Measurements from ENCODE around the gene SYPL2. TPM values are rescaled to one million over a fixed set of nuclear protein-coding genes. Genes with fewer than 3 reads are reported as not detected.
"Not testable (repeated sequence)": the region's sequence is repeated elsewhere in the genome, so short reads cannot be mapped to it uniquely, and the experiment has no call there.

The SYPL2 gene
- total RNA-seq, 2 experiments from 2014 or later: not detected

- Mint-ChIP-seq H3K9me3 (ENCODE audit: insufficient read depth) (no peaks in the 10 kb centered on the region), H3K4me3 (no peak overlapping the region), H3K36me3 (ENCODE audit: low read depth) (no peaks in the 10 kb centered on the region), H3K27ac (no peak overlapping the region), H3K4me1 (ENCODE audit: low read depth) (no peaks in the 10 kb centered on the region), H3K27me3 (ENCODE audit: low read depth) (peaks cover 16% of the 10 kb centered on the region)
- DNase-seq (no peak), ATAC-seq (no peak)
- ChIA-PET CTCF (no interaction called here), POLR2A (no interaction called here)
Observed at GRCh38 chr1:109443476-109443875, 22.9 kb upstream of the SYPL2 start.

DNA sequence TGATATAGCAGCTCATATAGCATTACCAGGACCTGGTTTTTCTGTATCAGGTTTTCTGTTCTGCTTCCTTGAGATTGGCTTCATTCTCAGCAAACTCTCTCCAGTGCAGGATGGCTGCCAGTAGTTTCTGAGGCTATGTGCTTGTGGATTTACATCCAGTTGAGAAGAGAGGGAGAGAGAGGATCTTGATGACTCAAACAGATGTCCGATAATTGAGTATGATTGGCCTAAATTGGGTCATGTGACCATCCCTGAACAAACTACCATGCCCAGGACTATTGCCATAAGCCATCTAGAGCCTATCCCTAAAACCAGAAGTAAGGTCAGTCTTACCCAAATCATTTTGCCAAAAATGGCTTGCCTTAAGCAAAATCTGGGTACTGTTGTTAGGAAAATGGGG lies 22.0 kb upstream of the SYPL2 start:
- Mint-ChIP-seq H3K9me3 (ENCODE audit: insufficient read depth) (no peaks in the 10 kb centered on the region), H3K27ac (no peak overlapping the region), H3K36me3 (ENCODE audit: low read depth) (no peaks in the 10 kb centered on the region), H3K4me1 (ENCODE audit: low read depth) (no peaks in the 10 kb centered on the region), H3K4me3 (no peak overlapping the region), H3K27me3 (ENCODE audit: low read depth) (peaks cover 18% of the 10 kb centered on the region)
- ATAC-seq (no peak), DNase-seq (no peak)
- ChIA-PET CTCF (interaction anchor here (0.9 kb wide), 1 partner anchor 15 kb away, joined by 3 read pairs; no protein-coding TSS in a partner anchor), POLR2A (no interaction called here)

GRCh38 chr1:109445949-109446695 lies 20.2 kb upstream of the SYPL2 start:
- H3K4me1 Mint-ChIP-seq (ENCODE audit: low read depth); POLR2A ChIA-PET; ATAC-seq; CTCF ChIA-PET; DNase-seq; H3K4me3 Mint-ChIP-seq; H3K36me3 Mint-ChIP-seq (ENCODE audit: low read depth); H3K27ac Mint-ChIP-seq; H3K9me3 Mint-ChIP-seq (ENCODE audit: insufficient read depth): not testable (repeated sequence)
- H3K27me3 Mint-ChIP-seq (ENCODE audit: low read depth): peaks cover 28% of the 10 kb centered on the region

- Mint-ChIP-seq H3K4me1 (ENCODE audit: low read depth) (no peaks in the 10 kb centered on the region), H3K27ac (no peak overlapping the region), H3K4me3 (no peak overlapping the region), H3K27me3 (ENCODE audit: low read depth) (peaks cover 29% of the 10 kb centered on the region), H3K9me3 (ENCODE audit: insufficient read depth) (no peaks in the 10 kb centered on the region), H3K36me3 (ENCODE audit: low read depth) (no peaks in the 10 kb centered on the region)
- POLR2A ChIA-PET: no interaction called here
- CTCF ChIA-PET: no interaction called here
- no peak for ATAC-seq
- no peak for DNase-seq
Observed at GRCh38 chr1:109447524-109447923, 18.8 kb upstream of the SYPL2 start.

DNA sequence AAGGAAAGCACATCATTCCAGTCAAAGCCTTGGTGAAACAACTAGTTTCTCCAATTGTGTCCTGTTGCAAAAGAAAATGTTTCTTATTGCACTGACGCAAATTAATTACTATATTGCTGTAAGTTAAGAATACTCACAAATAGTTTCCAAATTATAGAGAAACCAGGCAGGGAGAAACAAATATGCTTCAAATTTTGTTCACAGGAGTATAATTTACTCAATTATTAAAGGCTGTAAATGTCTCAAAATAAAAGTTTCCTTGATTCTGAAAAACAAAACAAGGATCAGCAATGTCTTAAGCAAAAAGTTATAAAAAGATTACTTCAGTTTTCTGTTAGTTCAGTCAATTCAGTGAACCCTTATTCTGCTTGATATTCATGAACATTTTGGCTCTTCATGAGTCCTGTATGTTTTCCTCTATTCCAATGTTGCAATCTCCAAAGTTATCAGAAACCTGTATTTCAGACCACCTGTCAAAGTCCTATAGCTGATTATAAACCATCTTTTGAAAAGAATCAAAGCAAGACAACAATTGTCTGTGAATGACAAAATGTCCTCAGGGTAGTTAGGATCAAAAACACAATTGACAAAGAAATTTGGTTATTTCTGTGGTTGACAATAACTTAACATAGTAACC lies 11.7 kb upstream of the SYPL2 start:
- DNase-seq: no peak
- Mint-ChIP-seq H3K9me3 (ENCODE audit: insufficient read depth) (peaks cover 20% of the 10 kb centered on the region), H3K4me1 (ENCODE audit: low read depth) (no peaks in the 10 kb centered on the region), H3K27me3 (ENCODE audit: low read depth) (peaks cover 34% of the 10 kb centered on the region), H3K4me3 (no peak overlapping the region), H3K27ac (no peak overlapping the region), H3K36me3 (ENCODE audit: low read depth) (peaks cover 2% of the 10 kb centered on the region)
- no peak for ATAC-seq
- ChIA-PET CTCF (no interaction called here), POLR2A (no interaction called here)

GRCh38 chr1:109457819-109458218 lies 8.5 kb upstream of the SYPL2 start:
- Mint-ChIP-seq H3K27ac (no peak overlapping the region), H3K4me3 (no peak overlapping the region), H3K4me1 (ENCODE audit: low read depth) (no peaks in the 10 kb centered on the region), H3K27me3 (ENCODE audit: low read depth) (peaks cover 42% of the 10 kb centered on the region), H3K9me3 (ENCODE audit: insufficient read depth) (peaks cover 20% of the 10 kb centered on the region), H3K36me3 (ENCODE audit: low read depth) (peaks cover 2% of the 10 kb centered on the region)
- ChIA-PET CTCF (interaction anchor here (0.8 kb wide), 1 partner anchor 59 kb away, joined by 3 read pairs; no protein-coding TSS in a partner anchor), POLR2A (no interaction called here)
- ATAC-seq (no peak), DNase-seq (no peak)

DNA sequence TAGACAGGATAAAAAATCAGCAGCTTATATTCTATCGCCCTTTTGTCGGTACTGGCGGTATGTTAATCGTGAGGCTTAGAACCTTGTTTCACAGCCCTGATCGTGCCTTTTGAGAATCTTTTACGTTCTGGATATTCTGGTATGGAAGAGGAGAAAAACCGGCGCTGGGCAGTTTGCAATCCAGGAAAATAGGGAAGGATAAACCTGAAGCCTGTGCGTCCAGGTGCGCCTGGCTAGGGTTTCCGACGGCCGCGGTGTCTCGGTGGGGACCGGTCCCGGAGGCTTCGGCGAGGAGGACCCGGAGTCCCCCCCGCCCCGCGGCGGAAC lies 258 bp upstream of the SYPL2 start:
- Mint-ChIP-seq H3K4me1 (ENCODE audit: low read depth) (peaks cover 5% of the 10 kb centered on the region), H3K27me3 (ENCODE audit: low read depth) (peaks cover 71% of the 10 kb centered on the region), H3K9me3 (ENCODE audit: insufficient read depth) (no peaks in the 10 kb centered on the region), H3K4me3 (peak overlapping the region; percentile 56), H3K27ac (no peak overlapping the region), H3K36me3 (ENCODE audit: low read depth) (no peaks in the 10 kb centered on the region)
- ChIA-PET CTCF (no interaction called here), POLR2A (no interaction called here)
- ATAC-seq (no peak), DNase-seq (no peak)

GRCh38 chr1:109467301-109467777 lies 993 bp downstream of the SYPL2 start:
- ATAC-seq (no peak), DNase-seq (no peak)
- CTCF ChIA-PET: no interaction called here
- H3K27me3 Mint-ChIP-seq (ENCODE audit: low read depth): peaks cover 61% of the 10 kb centered on the region
- H3K36me3 Mint-ChIP-seq (ENCODE audit: low read depth): no peaks in the 10 kb centered on the region
- no peaks in the 10 kb centered on the region for H3K9me3 Mint-ChIP-seq (ENCODE audit: insufficient read depth)
- peaks cover 5% of the 10 kb centered on the region for H3K4me1 Mint-ChIP-seq (ENCODE audit: low read depth)
- peak overlapping the region; percentile 8 for H3K4me3 Mint-ChIP-seq
- POLR2A ChIA-PET: no interaction called here
- H3K27ac Mint-ChIP-seq: no peak overlapping the region

GRCh38 chr1:109468061-109468460 lies 1.7 kb downstream of the SYPL2 start:
- ATAC-seq (no peak), DNase-seq (no peak)
- ChIA-PET POLR2A (no interaction called here), CTCF (no interaction called here)
- H3K9me3 Mint-ChIP-seq (ENCODE audit: insufficient read depth): no peaks in the 10 kb centered on the region
- no peak overlapping the region for H3K27ac Mint-ChIP-seq
- no peak overlapping the region for H3K4me3 Mint-ChIP-seq
- H3K4me1 Mint-ChIP-seq (ENCODE audit: low read depth): peaks cover 5% of the 10 kb centered on the region
- H3K27me3 Mint-ChIP-seq (ENCODE audit: low read depth): peaks cover 60% of the 10 kb centered on the region
- no peaks in the 10 kb centered on the region for H3K36me3 Mint-ChIP-seq (ENCODE audit: low read depth)

GRCh38 chr1:109468903-109469302 lies 2.6 kb downstream of the SYPL2 start:
- Mint-ChIP-seq H3K27ac (no peak overlapping the region), H3K36me3 (ENCODE audit: low read depth) (no peaks in the 10 kb centered on the region), H3K4me1 (ENCODE audit: low read depth) (peaks cover 5% of the 10 kb centered on the region), H3K9me3 (ENCODE audit: insufficient read depth) (no peaks in the 10 kb centered on the region), H3K4me3 (no peak overlapping the region), H3K27me3 (ENCODE audit: low read depth) (peaks cover 59% of the 10 kb centered on the region)
- DNase-seq: no peak
- ChIA-PET POLR2A (no interaction called here), CTCF (interaction anchor here (1.3 kb wide), 2 partner anchors 19 to 22 kb away, joined by 3 to 4 read pairs; no protein-coding TSS in a partner anchor)
- no peak for ATAC-seq

GRCh38 chr1:109470245-109470644 lies 3.9 kb downstream of the SYPL2 start:
- no peak for ATAC-seq
- Mint-ChIP-seq H3K4me3 (no peak overlapping the region), H3K27me3 (ENCODE audit: low read depth) (peaks cover 49% of the 10 kb centered on the region), H3K36me3 (ENCODE audit: low read depth) (no peaks in the 10 kb centered on the region), H3K9me3 (ENCODE audit: insufficient read depth) (no peaks in the 10 kb centered on the region), H3K27ac (no peak overlapping the region), H3K4me1 (ENCODE audit: low read depth) (peaks cover 5% of the 10 kb centered on the region)
- no peak for DNase-seq
- CTCF ChIA-PET: interaction anchor here (1.1 to 1.3 kb wide), 2 partner anchors 20 to 63 kb away, joined by 3 to 4 read pairs; no protein-coding TSS in a partner anchor
- POLR2A ChIA-PET: no interaction called here

DNA sequence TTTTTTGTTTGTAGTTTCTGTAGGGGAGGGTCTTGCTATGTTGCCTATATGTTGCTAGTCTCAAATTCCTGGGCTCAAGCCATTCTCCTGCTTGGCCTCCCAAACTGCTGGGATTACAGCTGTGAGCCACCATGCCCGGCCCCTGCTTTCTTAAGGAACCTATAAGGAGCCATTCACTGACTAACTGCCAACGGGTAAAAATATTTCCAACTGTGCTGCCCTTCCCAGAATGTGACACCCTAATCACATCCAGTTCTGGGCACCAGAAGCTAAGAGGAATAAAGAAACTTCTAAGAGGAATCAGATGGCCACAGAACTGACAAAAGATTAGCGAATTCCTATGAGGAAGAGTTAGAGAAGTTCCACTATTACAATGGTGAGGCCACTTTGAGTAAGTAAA lies 6.4 kb downstream of the SYPL2 start:
- ChIA-PET CTCF (interaction anchor here (2.7 kb wide), 1 partner anchor 60 kb away, joined by 9 read pairs; no protein-coding TSS in a partner anchor), POLR2A (no interaction called here)
- H3K9me3 Mint-ChIP-seq (ENCODE audit: insufficient read depth): no peaks in the 10 kb centered on the region
- no peak for ATAC-seq
- no peaks in the 10 kb centered on the region for H3K36me3 Mint-ChIP-seq (ENCODE audit: low read depth)
- H3K4me1 Mint-ChIP-seq (ENCODE audit: low read depth): peaks cover 2% of the 10 kb centered on the region
- no peak for DNase-seq
- H3K27ac Mint-ChIP-seq: no peak overlapping the region
- no peak overlapping the region for H3K4me3 Mint-ChIP-seq
- peaks cover 39% of the 10 kb centered on the region for H3K27me3 Mint-ChIP-seq (ENCODE audit: low read depth)

All from activated CD8-positive, alpha-beta T cell treated with anti-CD3 and anti-CD28 coated beads, Interleukin-2, amount 10 ng/mL, durations not matched to agents 7 days and 5 days (primary cell).